ENCODE measurements around the gene NFKBIZ. TPM values are rescaled to one million over a fixed set of nuclear protein-coding genes. Genes with fewer than 3 reads are reported as not detected.

Gene NFKBIZ
- total RNA-seq, 1 donor from 2014 or later: 54.1 TPM

DNA sequence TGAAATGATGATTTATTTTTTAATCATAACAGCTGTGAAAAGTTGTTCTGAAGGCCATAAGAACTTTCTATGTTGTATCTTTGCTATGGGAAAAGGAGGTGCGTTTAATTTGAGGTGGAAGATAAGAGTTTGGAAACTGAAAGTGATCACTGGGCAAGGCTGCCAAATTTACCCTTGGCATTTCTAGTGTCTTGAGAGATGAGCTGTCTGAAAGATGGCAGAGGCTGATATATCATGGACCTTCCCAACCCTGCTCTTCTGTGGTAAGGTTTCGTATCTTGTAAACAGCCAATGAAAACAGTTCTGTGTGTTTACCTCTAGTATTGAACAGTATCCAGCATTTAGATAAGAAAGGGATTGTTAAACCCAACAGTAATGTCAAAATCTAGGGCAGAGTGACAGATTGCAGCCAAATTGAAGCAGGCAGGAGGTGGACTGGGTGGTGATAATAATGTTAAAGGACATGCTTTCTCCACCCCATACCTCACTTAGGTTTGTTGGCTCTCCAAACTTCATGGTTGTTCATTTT, 15.8 kb upstream of the NFKBIZ start:
- no peak overlapping the region for H3K27ac Mint-ChIP-seq
- H3K4me3 Mint-ChIP-seq: no peak overlapping the region
- H3K9me3 Mint-ChIP-seq: no peaks in the 10 kb centered on the region
- peaks cover 23% of the 10 kb centered on the region for H3K4me1 Mint-ChIP-seq (ENCODE audit: unreplicated experiment)
- no peaks in the 10 kb centered on the region for H3K27me3 Mint-ChIP-seq
- DNase-seq (ENCODE audit: extremely low spot score, unreplicated experiment): no peak
- TF ChIP-seq, protein P1, sequence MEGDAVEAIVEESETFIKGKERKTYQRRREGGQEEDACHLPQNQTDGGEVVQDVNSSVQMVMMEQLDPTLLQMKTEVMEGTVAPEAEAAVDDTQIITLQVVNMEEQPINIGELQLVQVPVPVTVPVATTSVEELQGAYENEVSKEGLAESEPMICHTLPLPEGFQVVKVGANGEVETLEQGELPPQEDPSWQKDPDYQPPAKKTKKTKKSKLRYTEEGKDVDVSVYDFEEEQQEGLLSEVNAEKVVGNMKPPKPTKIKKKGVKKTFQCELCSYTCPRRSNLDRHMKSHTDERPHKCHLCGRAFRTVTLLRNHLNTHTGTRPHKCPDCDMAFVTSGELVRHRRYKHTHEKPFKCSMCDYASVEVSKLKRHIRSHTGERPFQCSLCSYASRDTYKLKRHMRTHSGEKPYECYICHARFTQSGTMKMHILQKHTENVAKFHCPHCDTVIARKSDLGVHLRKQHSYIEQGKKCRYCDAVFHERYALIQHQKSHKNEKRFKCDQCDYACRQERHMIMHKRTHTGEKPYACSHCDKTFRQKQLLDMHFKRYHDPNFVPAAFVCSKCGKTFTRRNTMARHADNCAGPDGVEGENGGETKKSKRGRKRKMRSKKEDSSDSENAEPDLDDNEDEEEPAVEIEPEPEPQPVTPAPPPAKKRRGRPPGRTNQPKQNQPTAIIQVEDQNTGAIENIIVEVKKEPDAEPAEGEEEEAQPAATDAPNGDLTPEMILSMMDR (conservative IDR thresholded peaks at IDR 0.05): no peak
- H3K36me3 Mint-ChIP-seq: peaks cover 13% of the 10 kb centered on the region

DNA sequence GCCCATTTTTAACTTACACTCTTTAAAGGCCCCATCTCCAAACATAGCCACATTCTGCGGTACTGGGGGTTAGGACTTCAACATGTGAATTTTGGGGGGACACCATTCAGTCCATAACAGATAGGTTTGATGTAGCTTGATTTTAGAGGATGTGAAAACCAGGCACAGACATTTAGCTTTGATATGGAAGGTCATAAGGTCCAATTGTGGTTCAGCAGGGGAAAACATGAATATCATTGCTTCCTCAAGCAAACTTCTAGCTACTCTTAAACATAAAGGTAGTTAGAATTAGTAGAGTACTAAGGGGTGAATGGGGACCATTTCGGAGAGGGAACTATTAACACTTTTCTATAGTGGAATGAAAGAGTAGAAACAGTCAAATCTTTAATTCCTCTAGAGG, 13.6 kb upstream of the NFKBIZ start:
- no peak overlapping the region for H3K27ac Mint-ChIP-seq
- H3K9me3 Mint-ChIP-seq: no peaks in the 10 kb centered on the region
- H3K36me3 Mint-ChIP-seq: peaks cover 13% of the 10 kb centered on the region
- no peak overlapping the region for H3K4me3 Mint-ChIP-seq
- H3K27me3 Mint-ChIP-seq: no peaks in the 10 kb centered on the region
- DNase-seq (ENCODE audit: extremely low spot score, unreplicated experiment): no peak
- peaks cover 12% of the 10 kb centered on the region for H3K4me1 Mint-ChIP-seq (ENCODE audit: unreplicated experiment)
- TF ChIP-seq, protein P1 (conservative IDR thresholded peaks at IDR 0.05): no peak

DNA sequence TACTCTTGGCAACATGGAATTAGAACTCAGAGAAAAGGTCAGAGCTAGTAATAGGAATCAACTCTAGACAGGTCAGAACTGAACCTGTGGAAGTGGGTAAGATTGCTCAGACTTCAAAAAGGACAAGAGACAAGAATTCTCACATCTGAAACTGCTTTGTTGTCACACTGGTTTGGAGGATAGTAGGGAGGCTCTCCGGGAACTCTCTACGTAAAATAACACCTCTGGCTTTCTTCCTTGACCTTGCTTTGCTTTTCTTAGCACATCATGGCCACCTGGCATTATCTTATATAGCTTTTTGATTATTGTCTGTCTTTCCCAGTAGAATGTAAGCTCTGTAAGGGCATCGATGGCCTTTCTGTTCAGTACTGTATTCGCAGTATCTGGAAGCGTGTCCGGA, 13.2 kb upstream of the NFKBIZ start:
- no peak overlapping the region for H3K27ac Mint-ChIP-seq
- TF ChIP-seq, protein P1 (conservative IDR thresholded peaks at IDR 0.05): no peak
- no peaks in the 10 kb centered on the region for H3K9me3 Mint-ChIP-seq
- peaks cover 12% of the 10 kb centered on the region for H3K4me1 Mint-ChIP-seq (ENCODE audit: unreplicated experiment)
- DNase-seq (ENCODE audit: extremely low spot score, unreplicated experiment): no peak
- no peak overlapping the region for H3K4me3 Mint-ChIP-seq
- H3K27me3 Mint-ChIP-seq: no peaks in the 10 kb centered on the region
- peaks cover 13% of the 10 kb centered on the region for H3K36me3 Mint-ChIP-seq

DNA sequence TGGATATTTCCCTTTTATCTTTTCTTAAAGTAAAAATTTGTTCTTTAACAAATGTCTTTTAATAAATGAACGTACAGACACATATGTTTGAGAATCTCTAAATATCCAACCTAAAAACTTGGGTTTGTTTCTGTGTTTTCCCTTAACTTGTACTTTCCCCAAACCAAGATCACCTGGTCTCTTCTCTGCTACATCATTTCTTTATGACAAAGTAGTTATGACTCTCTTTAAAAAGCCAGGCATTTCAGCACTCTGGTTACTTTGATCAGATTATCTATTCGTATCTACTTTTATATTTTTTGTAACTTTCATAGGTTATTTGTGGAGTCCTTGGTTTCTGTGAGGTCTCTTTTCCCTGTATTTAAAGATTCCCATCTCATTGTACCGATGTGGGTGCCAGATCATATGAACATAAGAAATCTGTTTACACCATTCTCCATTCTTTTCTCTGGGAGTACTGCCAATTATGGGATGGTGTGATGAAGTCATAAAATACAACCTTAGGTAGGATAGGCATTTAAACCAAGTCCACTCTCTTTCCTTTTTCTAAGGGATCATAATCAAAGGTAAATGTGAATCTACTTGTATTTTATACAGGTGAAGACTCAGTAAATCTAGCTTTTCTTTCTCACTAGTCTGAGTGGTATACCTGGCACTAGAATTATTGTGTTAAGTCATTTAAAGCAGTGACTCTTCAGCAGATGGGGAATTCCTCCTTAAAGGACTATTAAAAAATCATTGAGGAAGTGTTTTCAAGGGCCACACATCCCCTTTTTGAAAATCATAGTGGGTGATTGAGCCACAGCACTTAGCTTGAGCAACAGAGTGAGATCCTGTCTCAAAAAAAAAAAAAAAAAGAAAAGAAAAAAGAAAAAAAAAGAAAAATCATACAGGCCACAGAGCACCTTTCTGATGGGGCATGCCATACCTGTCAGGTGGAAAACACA, 12.4 kb upstream of the NFKBIZ start:
- TF ChIP-seq, protein P1 (conservative IDR thresholded peaks at IDR 0.05): no peak
- Mint-ChIP-seq H3K4me3 (no peak overlapping the region), H3K9me3 (no peaks in the 10 kb centered on the region), H3K27ac (no peak overlapping the region), H3K4me1 (ENCODE audit: unreplicated experiment) (peaks cover 12% of the 10 kb centered on the region), H3K36me3 (peaks cover 15% of the 10 kb centered on the region), H3K27me3 (no peaks in the 10 kb centered on the region)
- no peak for DNase-seq (ENCODE audit: extremely low spot score, unreplicated experiment)

DNA sequence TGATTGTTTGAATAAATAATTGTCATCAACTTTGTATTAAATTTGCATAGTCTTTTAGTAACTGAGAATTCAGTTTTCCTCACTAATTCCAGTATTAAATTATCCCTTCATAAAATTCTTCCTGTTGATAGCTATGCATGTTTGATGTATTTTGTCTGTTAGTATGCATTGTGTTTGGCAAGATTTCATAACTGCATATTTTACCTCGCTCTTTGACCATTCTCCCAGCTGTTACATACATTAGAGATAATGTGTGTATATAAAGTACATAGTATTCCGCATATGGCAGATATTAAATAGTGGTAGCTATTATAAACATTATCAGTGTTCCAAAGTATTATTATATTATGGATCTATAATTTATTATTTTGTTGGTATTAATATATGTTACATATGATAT, 10.6 kb upstream of the NFKBIZ start:
- Mint-ChIP-seq H3K9me3 (no peaks in the 10 kb centered on the region), H3K4me1 (ENCODE audit: unreplicated experiment) (peaks cover 16% of the 10 kb centered on the region), H3K4me3 (no peak overlapping the region), H3K27me3 (no peaks in the 10 kb centered on the region), H3K36me3 (peaks cover 9% of the 10 kb centered on the region), H3K27ac (no peak overlapping the region)
- no peak for DNase-seq (ENCODE audit: extremely low spot score, unreplicated experiment)
- TF ChIP-seq, protein P1 (conservative IDR thresholded peaks at IDR 0.05): no peak
